NCI-H1436 treated with DMSO at 0.1 percent for 48 hours (cell line): Measurements from ENCODE around the gene SMC6.

Experiments used
- DNase-seq: peaks from one replicate; lab custom pipeline; 2025; lab: John Stamatoyannopoulos, UW

Gene SMC6

DNA sequence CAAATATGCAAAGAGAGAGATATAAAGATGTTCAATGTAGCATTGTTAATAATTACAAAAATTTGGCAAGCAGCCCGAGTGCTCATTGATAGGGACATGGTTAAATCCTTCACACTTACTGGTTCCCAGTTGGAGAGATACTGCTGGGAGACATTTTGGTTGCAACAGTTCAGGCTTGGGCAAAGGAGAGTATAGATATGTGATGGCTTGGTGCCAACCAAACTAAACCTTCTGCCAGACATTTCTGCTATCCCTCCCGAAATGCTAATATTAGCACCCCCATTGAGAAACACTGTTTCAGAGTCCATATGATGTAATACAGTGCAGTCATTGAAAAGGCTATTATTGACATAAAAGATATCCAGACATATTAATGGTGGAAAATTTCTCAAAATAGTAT, 11.8 kb upstream of the SMC6 start:
- no peak for DNase-seq

DNA sequence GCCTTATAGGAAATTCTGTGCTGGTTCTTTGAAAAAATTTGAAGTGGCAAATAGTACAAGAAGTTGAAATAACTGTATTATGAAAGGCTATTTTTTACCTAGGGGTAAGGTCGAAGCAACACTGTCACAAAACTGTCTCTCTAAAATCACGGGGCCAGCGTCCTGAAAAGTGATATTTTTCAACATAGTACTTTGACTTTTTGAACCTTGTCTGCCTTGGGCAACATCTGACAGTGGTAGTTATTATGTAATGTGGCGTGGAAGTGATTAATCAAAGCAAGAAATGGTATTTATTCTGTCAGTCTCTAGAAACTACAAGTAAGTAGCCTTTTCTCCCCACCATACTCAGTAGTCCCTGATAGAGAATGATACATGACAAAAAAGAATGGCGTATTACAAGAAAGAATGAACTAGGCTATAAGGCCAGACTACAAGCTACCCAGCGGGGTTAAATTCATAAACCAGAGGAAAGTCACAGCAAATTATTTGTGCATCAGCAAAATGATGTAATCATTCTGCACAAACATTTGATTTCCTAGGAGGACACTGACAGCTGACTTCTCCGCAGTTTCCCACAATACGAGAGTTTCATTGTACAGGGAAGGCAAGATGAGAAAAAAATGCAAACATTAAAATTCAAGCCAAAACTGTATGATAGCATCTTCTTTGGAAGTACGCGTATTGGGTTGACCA, 10.2 kb upstream of the SMC6 start:
- no peak for DNase-seq

DNA sequence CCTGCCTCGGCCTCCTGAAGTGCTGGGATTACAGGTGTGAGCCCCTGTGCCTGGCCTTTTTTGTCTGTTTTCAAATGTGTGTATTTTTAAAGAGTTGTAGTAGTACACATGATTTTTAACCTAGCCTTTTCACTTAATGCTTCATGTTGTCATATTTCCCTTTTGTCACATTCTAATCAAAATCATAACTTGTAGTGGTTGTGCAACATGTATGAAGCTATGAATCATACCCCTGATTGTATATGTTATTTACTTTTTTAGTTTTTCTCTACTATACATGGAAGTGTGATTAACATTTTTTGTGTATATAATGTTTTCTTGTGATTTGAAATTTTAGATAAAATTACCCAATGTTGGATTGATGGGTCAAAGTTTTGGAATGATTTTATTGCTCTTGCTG, 8.8 kb upstream of the SMC6 start:
- no peak for DNase-seq

DNA sequence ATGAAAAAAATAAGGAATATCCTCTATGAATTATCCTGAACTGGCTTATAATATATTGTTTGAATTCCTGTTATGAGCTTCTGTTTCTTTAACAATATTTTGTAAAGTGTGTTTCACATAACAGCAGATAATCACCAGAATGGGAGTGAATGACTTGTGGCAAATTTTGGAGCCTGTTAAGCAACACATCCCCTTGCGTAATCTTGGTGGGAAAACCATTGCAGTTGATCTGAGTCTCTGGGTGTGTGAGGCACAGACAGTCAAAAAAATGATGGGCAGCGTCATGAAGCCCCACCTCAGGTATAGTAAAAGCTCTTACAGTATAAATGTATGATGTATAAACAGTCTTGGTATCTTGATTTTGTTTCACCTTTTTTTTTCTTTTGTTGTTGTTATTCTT, 6.2 kb upstream of the SMC6 start:
- DNase-seq: no peak

DNA sequence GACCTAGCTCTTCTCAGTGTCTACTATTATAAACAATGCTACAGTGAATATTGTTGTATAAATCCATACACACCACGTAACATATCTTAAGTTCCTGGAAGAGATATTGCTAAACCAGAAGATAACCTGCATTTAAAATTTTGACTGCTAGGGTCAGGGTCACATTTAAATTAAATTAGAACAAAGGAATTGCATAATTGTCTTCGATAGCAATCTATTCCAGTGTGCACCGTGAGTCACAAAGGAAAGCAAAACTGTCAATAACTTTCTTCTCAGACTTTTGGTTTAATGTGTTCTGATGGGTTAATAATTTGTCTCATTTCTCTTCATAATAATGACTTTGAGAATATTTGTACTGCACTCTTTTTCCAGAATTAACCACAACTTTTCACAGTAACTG, 4.5 kb upstream of the SMC6 start:
- DNase-seq: no peak

DNA sequence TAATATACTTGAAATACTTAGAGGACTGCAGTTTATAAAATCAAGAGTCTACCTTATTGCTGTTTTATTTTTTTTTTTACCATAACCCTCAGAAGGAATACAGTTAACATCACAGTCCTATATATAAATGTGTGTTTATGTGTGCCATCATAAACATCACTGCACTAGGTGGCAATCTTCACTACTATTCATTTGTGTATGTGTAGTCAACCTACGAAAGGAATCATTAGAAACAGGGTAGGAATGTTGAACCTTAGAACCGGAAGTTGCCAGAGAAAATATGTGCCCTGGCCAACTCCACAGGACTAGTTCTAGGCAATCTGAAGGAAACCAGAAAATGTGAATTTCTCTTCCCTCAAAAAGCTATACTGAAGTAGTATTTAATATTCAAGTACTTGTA, 3.7 kb upstream of the SMC6 start:
- DNase-seq: no peak

DNA sequence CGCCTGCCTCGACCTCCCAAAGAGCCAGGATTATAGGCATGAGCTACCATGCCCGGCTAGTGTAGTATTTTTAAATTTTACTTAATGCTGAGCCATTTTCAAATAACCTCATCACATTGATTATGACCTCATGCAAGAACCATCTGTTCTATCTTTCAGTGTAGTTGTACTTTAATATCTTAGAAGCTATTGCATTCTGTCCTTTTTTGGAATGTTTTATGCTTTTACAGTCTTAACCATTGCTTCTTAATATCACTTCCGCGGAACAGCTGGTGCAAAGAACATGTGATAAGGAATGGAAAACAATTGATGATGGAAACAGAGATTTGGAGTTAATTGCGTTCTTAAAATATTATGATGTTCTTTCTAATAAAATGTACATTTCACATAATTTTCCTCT, 3.1 kb upstream of the SMC6 start:
- no peak for DNase-seq

DNA sequence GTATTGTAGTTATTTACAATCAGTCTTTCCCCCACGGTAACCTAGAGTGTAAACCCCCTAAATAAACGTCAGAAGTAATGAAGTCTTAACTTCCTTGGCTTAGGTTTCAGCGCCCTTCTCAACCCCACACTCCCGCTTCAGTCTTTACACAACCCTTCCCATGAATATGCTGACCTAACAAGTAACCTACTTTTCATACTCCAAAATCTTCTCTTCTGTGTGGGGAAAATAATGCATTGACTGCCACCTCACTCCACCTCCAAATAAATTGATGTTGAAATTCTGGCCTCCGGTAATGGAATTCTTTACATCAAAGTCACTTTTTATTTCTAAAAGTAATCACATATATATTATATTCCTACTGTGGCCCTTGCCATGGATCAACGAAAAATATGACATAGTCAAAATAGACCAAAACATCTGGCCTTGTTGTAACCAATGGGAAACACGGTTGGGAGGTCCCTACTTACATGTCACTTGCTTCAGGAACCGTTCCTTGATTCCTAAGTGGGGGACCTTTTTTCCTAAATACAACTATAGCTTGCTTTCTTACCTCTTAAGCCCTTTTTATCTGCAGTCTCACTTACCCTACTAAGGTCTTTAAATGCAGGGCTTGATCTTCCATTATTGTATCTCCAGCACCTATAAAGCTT, 1.3 kb upstream of the SMC6 start:
- no peak for DNase-seq

DNA sequence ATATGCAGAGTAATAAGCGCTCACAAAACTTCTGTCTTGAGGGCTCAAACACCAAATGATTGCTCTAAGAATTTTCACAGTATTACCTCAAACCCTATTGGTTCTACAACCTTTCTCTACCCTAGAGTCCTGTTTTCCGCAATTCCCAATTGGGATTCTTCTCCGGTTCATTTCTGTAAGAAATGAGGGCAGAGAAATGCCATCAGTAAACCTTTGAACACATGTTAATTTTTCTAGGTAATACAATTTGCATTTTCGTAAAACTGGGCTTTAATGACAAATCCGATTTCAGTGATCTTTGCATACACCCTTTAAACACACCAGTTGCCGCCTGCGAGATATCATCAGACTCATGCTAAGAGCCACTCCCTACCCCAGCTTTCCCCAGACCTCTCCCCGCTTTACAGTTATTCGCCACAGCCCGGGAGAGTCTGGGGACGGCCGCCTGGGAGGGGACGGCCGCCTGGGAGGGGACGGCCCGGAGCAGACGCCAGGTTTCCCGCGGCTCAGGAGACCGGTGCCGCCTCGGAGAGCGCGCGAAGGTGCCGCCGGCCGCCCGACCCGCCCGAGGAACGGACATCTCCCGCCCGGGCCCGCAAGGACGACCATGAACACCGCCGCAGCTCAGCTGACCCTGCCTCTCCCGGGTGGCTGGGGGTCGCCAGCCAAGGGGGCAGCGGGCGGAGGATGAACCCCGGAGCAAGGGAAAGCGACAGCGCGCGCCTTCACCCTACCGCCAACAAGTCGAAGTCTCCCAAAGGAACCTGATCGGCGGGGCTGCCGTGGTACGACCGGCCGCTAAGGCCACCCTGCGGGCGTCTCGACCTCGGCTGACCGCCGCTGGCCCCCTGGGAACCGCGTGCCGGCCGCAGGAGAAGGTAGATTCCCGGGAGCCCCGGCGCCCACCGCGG, 463 bp downstream of the SMC6 start:
- DNase-seq: no peak

DNA sequence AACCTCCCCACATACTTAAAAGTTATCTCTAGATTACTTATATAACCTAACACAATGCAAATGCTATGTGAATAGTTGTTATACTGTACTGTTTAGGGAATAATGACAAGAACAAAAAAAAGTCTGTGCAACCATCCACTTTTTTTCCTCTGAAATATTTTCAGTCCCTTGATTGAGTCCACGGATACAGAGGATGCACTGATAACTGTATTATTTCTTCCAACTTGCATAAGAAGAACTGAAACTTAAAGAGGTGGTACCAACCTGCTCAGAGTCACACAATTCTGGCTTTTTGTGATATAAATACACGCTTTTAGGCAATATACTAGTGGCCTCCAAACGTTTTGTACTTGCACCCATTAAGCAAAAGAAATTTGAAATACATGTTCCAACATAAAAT, 1.4 kb downstream of the SMC6 start:
- DNase-seq: no peak

DNA sequence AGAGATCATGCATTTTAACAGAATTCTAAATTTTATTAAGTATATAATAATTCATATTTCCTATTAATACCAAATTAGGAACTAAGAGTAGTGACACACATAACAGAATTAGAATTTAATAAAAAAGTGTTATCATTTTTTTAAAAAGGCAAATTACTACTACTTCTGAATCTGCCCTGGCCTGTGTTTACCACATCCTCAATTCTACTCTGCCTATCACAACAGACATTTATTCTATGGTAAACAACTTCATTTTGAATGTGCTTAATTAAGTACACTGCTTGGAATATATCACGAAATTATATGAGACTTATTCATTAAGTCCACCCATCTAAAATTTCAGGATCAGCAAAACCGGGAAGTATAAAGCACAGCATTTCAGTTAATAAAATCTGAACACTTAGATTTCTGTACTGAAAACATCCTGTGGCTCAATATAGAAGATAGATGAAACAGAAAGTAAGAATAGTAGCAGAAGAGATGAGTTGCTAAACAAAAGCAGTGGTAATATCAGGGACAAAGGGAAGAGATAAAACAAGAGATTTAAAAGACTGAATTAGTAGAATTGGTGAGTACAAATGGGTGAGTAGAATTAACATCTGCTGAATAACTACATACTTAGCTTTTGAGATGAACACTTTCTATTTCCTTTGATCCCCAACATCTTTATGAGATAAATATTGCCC, 3.7 kb downstream of the SMC6 start:
- DNase-seq: no peak

DNA sequence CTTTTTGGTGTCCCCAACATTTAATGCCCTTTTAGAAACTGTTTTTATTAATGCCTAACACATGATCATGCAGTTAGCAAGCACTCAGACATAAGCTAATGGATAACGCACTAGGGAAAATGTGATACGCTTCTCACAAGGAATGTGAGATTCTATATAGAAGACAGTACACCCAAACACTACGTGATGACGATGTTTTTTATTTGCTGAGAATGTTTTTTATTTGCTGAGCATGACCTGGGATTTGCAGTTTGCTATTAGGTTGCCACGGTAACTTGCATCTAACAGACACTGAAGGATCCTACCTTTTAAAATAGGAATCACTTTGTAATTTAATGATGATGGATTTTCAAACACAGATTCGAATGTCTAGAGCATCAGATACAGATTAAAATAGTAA, 4.9 kb downstream of the SMC6 start:
- no peak for DNase-seq

DNA sequence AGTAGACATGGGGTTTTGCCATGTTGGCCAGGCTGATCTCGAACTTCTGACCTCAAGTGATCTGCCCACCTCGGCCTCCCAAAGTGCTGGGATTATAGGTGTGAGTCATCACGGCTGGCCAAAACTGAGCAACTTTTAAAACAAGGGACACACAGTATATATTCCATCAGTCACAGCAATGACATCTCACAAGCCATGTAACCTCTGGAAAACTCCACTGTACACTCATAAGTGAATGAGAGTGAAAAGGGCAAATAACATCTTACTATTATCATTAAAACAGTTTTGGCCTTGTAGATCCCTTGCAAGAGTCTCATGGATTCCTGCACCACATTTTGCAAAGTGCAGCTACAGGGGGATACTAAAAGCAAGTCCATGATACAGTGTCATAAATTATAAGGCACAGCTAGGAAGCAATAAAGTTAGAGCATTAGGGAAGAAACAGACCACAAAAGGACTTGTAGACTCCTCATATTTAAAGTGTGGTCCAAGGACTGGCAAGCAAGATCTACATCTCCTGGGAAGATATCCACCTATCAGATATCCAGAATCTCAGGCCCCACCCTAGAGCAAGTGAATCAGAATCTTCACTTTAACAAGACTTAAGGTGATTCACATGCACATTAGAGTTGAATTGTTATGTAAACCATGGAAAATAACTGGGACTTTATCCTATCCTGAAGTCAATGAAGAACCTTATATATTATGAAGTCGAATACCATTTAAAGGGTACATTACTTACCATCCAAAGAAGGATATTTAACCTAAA, 5.7 kb downstream of the SMC6 start:
- no peak for DNase-seq

DNA sequence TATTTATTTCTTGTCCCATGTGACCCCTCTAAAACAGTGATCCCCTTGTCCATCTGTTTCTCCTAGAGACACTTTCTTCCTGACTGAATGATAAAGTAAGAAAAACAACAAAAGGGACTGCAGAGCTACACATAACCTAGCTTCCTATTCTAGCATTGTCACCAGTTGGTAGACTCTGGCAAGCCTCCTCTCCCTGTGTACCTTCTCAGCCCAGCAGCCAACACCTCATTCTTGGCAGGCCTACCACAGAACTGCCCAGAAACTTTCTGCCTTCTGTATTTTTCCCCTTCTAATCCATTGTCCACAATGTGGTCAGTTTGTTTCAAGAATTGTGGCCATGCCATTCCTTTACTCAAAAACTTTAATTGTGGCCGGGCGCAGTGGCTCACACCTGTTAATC, 13.4 kb downstream of the SMC6 start:
- DNase-seq: no peak

DNA sequence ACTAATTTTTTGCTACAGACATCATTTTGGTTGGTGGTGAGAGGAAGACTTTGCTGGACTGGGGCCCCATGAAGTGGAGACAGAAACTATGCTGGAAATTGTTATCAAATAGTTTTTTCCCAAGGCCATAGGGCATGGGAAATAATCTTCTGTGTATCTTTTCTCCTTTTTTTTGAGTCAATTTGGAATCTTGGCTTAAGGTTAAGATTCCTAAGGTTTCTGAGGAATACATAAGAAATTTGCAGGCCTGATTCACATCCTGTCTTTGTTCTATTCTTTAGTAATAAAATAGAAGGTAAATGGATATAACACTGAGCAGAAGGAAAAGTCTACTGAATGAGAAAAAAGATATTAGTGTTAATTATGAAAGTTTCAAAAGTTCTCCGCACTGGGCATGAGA, 16.6 kb downstream of the SMC6 start:
- DNase-seq: no peak

DNA sequence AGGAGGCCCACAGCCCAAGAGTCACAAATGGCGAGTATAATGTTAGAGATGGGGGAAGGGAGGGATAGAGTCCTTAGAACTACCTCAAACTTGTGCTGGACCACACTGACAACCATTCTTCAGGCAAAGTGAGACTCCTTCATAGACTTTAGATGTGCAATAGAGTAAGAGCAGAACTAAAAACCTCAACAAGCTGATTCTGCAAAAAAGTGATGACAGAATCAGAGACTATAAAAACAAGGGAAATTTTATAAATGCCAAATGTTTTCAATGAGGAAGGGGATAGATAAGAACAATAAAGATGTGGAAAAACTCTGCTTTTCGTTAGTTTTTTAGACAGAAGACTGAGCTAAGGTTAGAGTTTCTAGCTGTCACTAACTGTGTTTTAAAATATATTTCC, 17.7 kb downstream of the SMC6 start:
- DNase-seq: no peak

DNA sequence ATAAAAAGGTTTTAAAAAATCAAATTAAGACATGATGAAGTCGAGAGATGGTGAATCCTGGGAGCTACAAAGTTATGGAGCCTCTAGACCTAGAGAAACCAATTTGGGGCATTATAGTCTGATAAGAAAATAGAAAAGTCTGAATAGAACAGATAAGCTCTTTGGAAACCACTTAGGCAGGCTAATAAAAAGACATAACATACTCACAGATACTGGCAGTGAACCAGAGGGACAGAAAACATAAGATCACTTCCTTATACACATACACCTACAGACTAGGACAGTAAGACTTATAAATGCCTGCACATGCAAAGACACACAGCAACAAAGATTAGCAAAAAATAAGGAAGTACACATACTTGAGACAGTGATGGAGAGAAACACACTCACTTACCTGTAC, 20.0 kb downstream of the SMC6 start:
- DNase-seq: no peak

DNA sequence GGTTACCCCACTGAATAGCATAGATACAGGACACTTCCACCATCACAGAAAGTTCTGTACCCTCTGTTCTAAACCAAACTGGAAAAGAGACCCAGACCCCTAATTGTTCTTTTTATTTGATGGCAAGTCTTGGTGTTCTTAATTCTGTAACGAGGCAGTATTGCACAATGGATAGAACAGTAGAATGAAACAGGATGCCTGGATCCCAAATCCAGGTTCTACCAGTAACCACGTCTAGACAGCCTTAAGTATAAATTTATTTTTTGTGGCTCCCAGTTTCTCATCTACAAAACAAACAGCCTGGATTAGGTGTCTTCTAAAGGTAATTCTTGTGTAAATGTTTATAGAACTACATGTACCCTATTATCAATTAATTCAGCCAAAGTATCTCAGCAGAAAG, 23.7 kb downstream of the SMC6 start:
- no peak for DNase-seq

DNA sequence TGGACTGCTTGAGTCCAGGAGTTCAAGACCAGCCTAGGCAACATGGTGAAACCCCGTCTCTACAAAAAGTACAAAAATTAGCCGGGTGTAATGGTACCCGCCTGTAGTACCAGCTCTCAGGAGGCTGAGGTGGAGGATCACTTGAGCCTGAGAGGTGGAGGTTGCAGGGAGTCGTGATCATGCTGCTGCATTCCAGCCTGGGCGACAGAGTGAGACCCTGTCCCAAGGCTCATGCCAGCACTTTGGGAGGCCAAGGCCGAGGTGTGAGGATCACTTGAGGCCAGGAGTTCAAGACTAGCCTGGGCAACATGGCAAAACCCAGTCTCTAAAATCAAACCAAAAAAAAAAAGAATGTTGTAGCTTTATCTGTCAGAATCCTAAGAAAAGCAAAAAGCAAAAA, 25.4 kb downstream of the SMC6 start:
- no peak for DNase-seq

DNA sequence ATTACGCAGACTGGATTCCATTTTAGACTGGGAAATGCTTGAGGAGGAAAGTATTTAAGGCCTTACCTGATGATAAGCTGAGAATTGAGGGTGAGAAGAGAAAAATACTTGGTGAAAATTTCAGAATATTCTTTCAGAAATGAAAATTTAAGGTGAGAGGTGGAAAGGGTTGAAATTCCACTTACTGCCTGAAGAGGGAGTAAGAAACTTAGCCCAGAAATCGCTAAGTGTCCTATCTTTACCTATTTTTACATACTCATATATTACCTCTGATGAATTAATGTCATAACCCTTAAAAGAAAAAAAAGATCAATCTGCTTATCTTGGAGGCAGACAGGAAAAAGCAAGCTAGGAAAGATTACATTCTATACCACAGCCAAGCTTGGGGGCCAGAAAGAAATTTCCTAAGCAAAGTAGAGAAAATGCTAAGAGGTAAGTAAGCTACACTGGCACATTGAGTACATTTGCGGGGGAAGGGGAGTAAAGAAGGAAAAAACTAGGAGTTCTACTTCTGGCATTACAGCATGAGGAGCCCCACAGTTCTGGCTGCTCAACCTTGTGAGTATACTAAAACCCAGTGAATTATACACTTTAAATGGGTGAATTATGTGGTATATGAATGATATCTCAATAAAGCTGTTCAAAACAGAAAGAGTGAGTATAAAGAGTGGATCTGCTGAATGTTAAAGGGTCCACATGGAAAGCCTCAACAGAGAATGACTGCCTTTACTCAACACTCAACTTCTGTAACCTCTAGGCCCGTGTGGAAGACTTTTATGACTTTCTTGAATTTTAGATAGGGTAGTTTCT, 33.8 kb downstream of the SMC6 start:
- DNase-seq: no peak

DNA sequence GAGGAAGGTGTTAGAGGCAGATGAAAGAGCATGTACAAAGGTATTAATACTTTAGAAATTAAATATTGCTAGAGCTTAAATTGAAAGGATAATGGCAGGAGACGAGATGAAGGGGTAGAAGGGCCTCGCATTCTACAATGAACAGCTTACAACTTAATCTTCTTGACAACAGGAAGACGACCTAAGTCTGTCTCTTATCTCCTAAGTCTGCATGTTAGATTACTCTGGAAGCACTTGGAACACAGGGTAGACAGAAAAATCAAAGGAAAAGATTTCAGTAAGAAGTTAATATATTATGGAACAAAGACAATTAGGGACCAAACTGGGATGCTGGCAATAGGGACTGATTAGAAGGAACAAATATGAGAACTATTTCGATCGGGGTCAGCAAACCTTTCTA, 34.9 kb downstream of the SMC6 start:
- no peak for DNase-seq
